ENCODE measurements around the gene JARID2.

- TF ChIP-seq CTCF (IDR thresholded peaks at IDR 0.05; ENCODE audit: low read depth, low read length) (no peak), POLR2A (IDR thresholded peaks at IDR 0.05; ENCODE audit: extremely low read depth, insufficient read length) (no peak), MYC (IDR thresholded peaks at IDR 0.05; ENCODE audit: low read depth, low read length) (no peak)
- TF ChIP-seq, protein P1, sequence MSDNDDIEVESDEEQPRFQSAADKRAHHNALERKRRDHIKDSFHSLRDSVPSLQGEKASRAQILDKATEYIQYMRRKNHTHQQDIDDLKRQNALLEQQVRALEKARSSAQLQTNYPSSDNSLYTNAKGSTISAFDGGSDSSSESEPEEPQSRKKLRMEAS (IDR thresholded peaks at IDR 0.05; ENCODE audit: low read depth, low read length): no peak
Measured at GRCh38 chr6:15430931-15431405, 185.1 kb downstream of the JARID2 start.

Measured in NB4 (cell line).